Measurements from ENCODE around the gene ST6GAL2. TPM values are rescaled to one million over a fixed set of nuclear protein-coding genes. Genes with fewer than 3 reads are reported as not detected.

ST6GAL2 gene
- polyA plus RNA-seq, 2 of the 4 experiments (the other 2 are of a cell fraction): 26.2 to 52.6 TPM

DNA sequence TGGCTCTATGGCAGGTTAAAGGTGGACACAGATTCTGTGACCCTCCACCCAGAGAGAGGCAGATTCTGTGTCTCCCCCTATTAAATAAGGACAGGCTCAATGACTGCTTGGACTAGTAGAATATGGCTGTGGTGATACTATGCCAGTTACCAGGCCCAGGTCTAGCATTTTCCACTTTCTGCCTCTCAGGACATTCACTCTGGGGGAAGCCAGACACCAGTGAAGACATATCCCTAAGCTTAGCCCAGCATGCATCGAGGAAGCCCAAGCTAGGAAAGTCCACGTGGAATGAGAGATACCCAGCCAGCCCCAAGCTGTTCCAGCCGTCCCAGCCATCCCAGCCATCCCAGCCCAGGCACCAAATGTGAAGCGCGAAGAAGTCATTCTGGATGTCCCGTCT lies 40.3 kb downstream of the ST6GAL2 start:
- ATAC-seq (no peak), FAIRE-seq (no peak), DNase-seq (ENCODE audit: low read depth in 1 of 2, low spot score in 1 of 2) (no peak)
- Histone ChIP-seq H3K27ac (no peak overlapping the region), H3K9me3 (no peaks in the 10 kb centered on the region), H3K4me3 (no peak overlapping the region), H3K4me2 (no peak overlapping the region), H3K4me1 (no peaks in the 10 kb centered on the region; the same call in 2 of the 3 replicates)
- TF ChIP-seq, protein P1, sequence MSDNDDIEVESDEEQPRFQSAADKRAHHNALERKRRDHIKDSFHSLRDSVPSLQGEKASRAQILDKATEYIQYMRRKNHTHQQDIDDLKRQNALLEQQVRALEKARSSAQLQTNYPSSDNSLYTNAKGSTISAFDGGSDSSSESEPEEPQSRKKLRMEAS (IDR thresholded peaks at IDR 0.05): no peak
- TF ChIP-seq TFCP2L1 (CRISPR knock-in tag; IDR thresholded peaks at IDR 0.05) (no peak), RNF2 (IDR thresholded peaks at IDR 0.05; ENCODE audit: borderline replicate concordance, low read depth) (no peak), JUN (IDR thresholded peaks at IDR 0.05) (no peak), KDM5A (IDR thresholded peaks at IDR 0.05) (no peak), USF2 (IDR thresholded peaks at IDR 0.05) (no peak), MAFK (IDR thresholded peaks at IDR 0.05; ENCODE audit: partially characterized antibody) (no peak), ZC3H11A (IDR thresholded peaks at IDR 0.05) (no peak), FOXS1 (CRISPR knock-in tag; IDR thresholded peaks at IDR 0.05) (no peak), SREBF2 (IDR thresholded peaks at IDR 0.05) (no peak), JUNB (IDR thresholded peaks at IDR 0.05) (no peak), HOXA7 (CRISPR knock-in tag; IDR thresholded peaks at IDR 0.05) (no peak), HOXB5 (CRISPR knock-in tag; IDR thresholded peaks at IDR 0.05) (no peak), NPAS2 (CRISPR knock-in tag; IDR thresholded peaks at IDR 0.05; ENCODE audit: borderline replicate concordance) (no peak), SMC3 (IDR thresholded peaks at IDR 0.05) (no peak), HOXB13 (CRISPR knock-in tag; IDR thresholded peaks at IDR 0.05; ENCODE audit: low read depth) (no peak), REST (IDR thresholded peaks at IDR 0.05) (no peak), CHD4 (IDR thresholded peaks at IDR 0.05; ENCODE audit: borderline replicate concordance) (no peak)
- POLR2A ChIA-PET: no interaction called here
- 81% methylated on average over 6 of the region's 6 CpGs for WGBS (ENCODE audit: missing lambda C conversion rate)
- CTCF ChIA-PET: no interaction called here

GRCh38 chr2:106843910-106844250 lies 42.1 kb downstream of the ST6GAL2 start:
- FAIRE-seq: no peak
- WGBS (ENCODE audit: missing lambda C conversion rate): 90% methylated on average over 4 of the region's 5 CpGs
- CTCF ChIA-PET: no interaction called here
- Histone ChIP-seq H3K4me1 (peaks cover 3% of the 10 kb centered on the region; the same call in 1 of the 3 replicates), H3K9me3 (no peaks in the 10 kb centered on the region), H3K4me2 (no peak overlapping the region), H3K4me3 (no peak overlapping the region), H3K27ac (no peak overlapping the region)
- DNase-seq (ENCODE audit: low read depth in 1 of 2, low spot score in 1 of 2): no peak
- no peak for ATAC-seq
- POLR2A ChIA-PET: no interaction called here
- TF ChIP-seq ZSCAN20 (CRISPR knock-in tag; IDR thresholded peaks at IDR 0.05) (no peak), POLR2A (IDR thresholded peaks at IDR 0.05; ENCODE audit: low read length) (no peak), ATOH8 (CRISPR knock-in tag; IDR thresholded peaks at IDR 0.05; ENCODE audit: low read depth) (no peak), HEYL (CRISPR knock-in tag; IDR thresholded peaks at IDR 0.05) (no peak), ZC3H11A (IDR thresholded peaks at IDR 0.05) (no peak), E2F6 (IDR thresholded peaks at IDR 0.05; ENCODE audit: borderline replicate concordance, low read depth) (no peak), RARB (CRISPR knock-in tag; IDR thresholded peaks at IDR 0.05) (no peak), TFCP2L1 (CRISPR knock-in tag; IDR thresholded peaks at IDR 0.05) (no peak), REST (IDR thresholded peaks at IDR 0.05) (no peak), NPAS2 (CRISPR knock-in tag; IDR thresholded peaks at IDR 0.05; ENCODE audit: borderline replicate concordance) (no peak), POLR2AphosphoS2 (conservative IDR thresholded peaks at IDR 0.05; ENCODE audit: low read length) (no peak), ESRRA (IDR thresholded peaks at IDR 0.05; ENCODE audit: borderline replicate concordance, low read length) (no peak), MYC (IDR thresholded peaks at IDR 0.05; ENCODE audit: borderline replicate concordance, low read length) (no peak)
- TF ChIP-seq, protein P2, sequence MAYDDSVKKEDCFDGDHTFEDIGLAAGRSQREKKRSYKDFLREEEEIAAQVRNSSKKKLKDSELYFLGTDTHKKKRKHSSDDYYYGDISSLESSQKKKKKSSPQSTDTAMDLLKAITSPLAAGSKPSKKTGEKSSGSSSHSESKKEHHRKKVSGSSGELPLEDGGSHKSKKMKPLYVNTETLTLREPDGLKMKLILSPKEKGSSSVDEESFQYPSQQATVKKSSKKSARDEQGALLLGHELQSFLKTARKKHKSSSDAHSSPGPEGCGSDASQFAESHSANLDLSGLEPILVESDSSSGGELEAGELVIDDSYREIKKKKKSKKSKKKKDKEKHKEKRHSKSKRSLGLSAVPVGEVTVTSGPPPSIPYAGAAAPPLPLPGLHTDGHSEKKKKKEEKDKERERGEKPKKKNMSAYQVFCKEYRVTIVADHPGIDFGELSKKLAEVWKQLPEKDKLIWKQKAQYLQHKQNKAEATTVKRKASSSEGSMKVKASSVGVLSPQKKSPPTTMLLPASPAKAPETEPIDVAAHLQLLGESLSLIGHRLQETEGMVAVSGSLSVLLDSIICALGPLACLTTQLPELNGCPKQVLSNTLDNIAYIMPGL (CRISPR knock-in tag; IDR thresholded peaks at IDR 0.05; ENCODE audit: borderline replicate concordance): no peak
